BJ (cell line): ENCODE measurements around the gene LRRC1. TPM values are rescaled to one million over a fixed set of nuclear protein-coding genes. Genes with fewer than 3 reads are reported as not detected.

Source experiments
- CTCF ChIA-PET: fragments of 350-600 bp; formaldehyde crosslinking; extraction: SDS; loops from one replicate; lab custom pipeline; 2021; ENCODE audit warnings: antibody characterized with exemption, inconsistent platforms; lab: Yijun Ruan, JAX
- POLR2A ChIA-PET: fragments of 300-600 bp; sonication (Branson Sonifier 250); formaldehyde crosslinking; extraction: SDS; loops from one replicate; lab custom pipeline; 2021; ENCODE audit warnings: antibody characterized with exemption; lab: Charles Lee
- DNase-seq: peaks from one replicate; pipeline ENCODE4 v3.0.0-alpha.2; 2011; ENCODE audit warnings: low read depth
- H3K27me3 ChIP-seq: 2 replicates; pipeline ENCODE4 v1.6.0; 2011; ENCODE audit warnings: low read length; ENCODE audit not compliant: control insufficient read depth, insufficient read depth
- H3K36me3 ChIP-seq: 2 replicates; pipeline ENCODE4 v1.5.1; 2011; ENCODE audit warnings: low read length; ENCODE audit not compliant: control insufficient read depth, insufficient read depth
- H3K4me3 ChIP-seq: 2 replicates; pipeline ENCODE4 v1.5.1; 2011; ENCODE audit warnings: low read depth, mild to moderate bottlenecking, control low read depth, low read length
- CTCF ChIP-seq: IDR thresholded peaks from 2 replicates; pipeline ENCODE4 v1.5.1; 2011; ENCODE audit warnings: low read depth, mild to moderate bottlenecking, control low read depth, inconsistent platforms, low read length, moderate library complexity; ENCODE audit not compliant: insufficient read depth
- polyA plus RNA-seq: library from polyadenylated mRNA; depleted of rRNA; stranded (reverse); fragments of >200 nt; gene quantifications from 2 replicates; pipeline ENCODE4 v1.2.3, GENCODE V29; 2011

LRRC1 gene
- polyA plus RNA-seq, 1 experiment: 4.3 TPM

DNA sequence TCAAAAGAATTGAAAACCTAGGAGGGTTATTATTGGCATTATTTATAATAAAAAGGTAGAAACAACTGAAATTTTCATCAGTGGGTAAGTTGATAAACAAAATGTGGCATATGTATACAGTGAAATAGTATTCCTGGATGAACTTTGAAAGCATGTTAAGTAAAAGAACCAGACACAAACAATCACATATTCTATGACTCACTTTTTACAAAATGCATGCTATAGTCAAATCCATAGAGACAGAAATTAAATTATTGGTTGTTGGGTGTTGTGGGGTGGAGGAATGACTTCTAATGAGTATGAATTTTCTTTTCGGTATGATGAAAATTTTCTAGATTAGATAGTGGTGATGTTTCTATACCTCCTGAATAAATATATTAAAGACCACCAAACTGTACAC is 94.6 kb downstream of the LRRC1 start:
- Histone ChIP-seq H3K27me3 (no peaks in the 10 kb centered on the region; the same call in 1 of the 2 replicates), H3K36me3 (no peaks in the 10 kb centered on the region; the same call in 1 of the 2 replicates), H3K4me3 (no peak overlapping the region)
- ChIA-PET CTCF (no interaction called here), POLR2A (no interaction called here)
- no peak for DNase-seq
- TF ChIP-seq CTCF: no peak

DNA sequence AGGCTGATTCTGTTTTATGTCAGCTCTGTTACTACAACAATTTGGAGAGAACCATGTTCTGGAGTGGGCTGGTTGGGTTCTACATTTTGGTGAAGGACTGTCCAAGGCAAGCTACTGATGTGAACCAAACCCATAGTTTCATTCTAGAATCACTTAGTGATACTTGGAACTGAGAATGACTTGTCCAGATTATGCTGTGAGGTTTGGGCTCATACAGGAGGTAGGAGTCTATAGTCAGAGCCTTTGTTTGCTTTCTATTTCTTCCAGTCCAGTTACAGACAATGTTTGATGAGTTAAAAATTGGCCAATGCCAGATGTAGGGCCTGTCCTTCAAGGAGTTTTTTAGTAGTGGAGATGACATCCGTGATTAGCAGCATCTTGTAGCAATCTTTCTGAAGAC is 97.9 kb downstream of the LRRC1 start:
- ChIA-PET POLR2A (no interaction called here), CTCF (no interaction called here)
- TF ChIP-seq CTCF: no peak
- Histone ChIP-seq H3K4me3 (no peak overlapping the region), H3K36me3 (no peaks in the 10 kb centered on the region), H3K27me3 (no peaks in the 10 kb centered on the region)
- DNase-seq: no peak

- ChIA-PET POLR2A (no interaction called here), CTCF (no interaction called here)
Measured at GRCh38 chr6:53894091-53894490, 99.3 kb downstream of the LRRC1 start.

GRCh38 chr6:53896196-53896595 is 101.4 kb downstream of the LRRC1 start:
- no peak for DNase-seq
- POLR2A ChIA-PET: no interaction called here
- Histone ChIP-seq H3K4me3 (no peak overlapping the region), H3K36me3 (no peaks in the 10 kb centered on the region), H3K27me3 (no peaks in the 10 kb centered on the region)
- CTCF ChIA-PET: interaction anchor here (0.9 to 1.5 kb wide), 3 partner anchors 11 to 166 kb away, joined by 3 to 7 read pairs (median 3); no protein-coding TSS in a partner anchor
- no peak for TF ChIP-seq CTCF

More at GRCh38 chr6:53894091-53894490, 99.3 kb downstream of the LRRC1 start:
- no peaks in the 10 kb centered on the region for H3K36me3 ChIP-seq
- no peak for TF ChIP-seq CTCF
- no peaks in the 10 kb centered on the region for H3K27me3 ChIP-seq
- no peak for DNase-seq
- no peak overlapping the region for H3K4me3 ChIP-seq

DNA sequence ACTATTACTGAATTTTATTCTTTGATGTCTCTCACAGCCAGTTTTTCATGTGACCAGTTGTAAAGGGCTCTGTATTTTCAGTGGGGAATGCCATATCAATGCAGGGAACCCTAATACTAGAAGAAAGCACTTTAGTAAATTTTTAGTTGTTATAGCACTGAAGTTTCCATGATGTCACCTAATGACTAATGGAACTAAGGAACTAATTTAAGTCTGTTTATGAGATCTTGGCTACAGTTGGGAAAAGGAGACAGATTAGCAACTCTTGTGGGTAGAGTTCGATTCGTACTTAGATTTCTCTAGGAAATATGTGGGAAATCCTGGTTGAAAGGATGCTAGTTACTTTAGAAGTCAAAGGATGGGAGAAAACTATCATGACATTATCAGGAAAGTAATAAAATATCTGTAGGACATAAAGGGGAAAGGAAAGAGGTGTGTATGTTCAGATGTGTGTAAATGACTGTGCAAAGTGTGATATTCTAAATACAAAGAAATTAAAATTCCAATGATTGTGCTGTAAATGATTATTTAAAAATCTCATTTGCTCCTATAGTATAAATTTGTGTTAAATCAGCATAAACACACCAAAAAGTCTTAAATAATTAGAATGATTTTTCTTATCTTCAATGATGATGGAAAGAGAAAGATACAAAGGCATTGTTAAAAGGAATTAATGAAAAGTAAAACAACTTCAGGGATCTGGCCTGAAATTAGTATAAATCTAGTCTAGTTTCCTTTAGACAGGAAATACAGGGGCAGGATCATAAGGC is 103.4 kb downstream of the LRRC1 start:
- CTCF ChIA-PET: no interaction called here
- Histone ChIP-seq H3K36me3 (no peaks in the 10 kb centered on the region; the same call in none of the 2 replicates), H3K27me3 (no peaks in the 10 kb centered on the region), H3K4me3 (no peak overlapping the region)
- POLR2A ChIA-PET: no interaction called here
- no peak for DNase-seq
- no peak for TF ChIP-seq CTCF
